T47D (cell line): ENCODE results near the gene SLC5A9.

Source experiments
- DNase-seq, 2 experiments: peaks; one replicate each; pipeline versions ENCODE4 v3.0.0 to v3.0.0-alpha.2; 2011 to 2012; ENCODE audit warnings: low read depth in 1 of 2, low spot score in 1 of 2
- JUND ChIP-seq: IDR thresholded peaks from 2 replicates; pipeline ENCODE4 v1.6.1; 2012; ENCODE audit warnings: low read depth
- in situ Hi-C: cut with HindIII; loops from 2 replicates; pipeline ENCODE4 v1.10.0; 2016; ENCODE audit warnings: low sequenced_read_pairs, low pct_unique_long_range_greater_than_20kb

SLC5A9 gene

GRCh38 chr1:48232722-48233121 is 10.2 kb downstream of the SLC5A9 start:
- DNase-seq: no peak
- in situ Hi-C loops: no loop called here
- no peak for TF ChIP-seq JUND

- DNase-seq: no peak
- no peak for TF ChIP-seq JUND
- in situ Hi-C loops: no loop called here
Measured at GRCh38 chr1:48233666-48234485, 11.4 kb downstream of the SLC5A9 start.

- DNase-seq: no peak
- no peak for TF ChIP-seq JUND
- in situ Hi-C loops: no loop called here
Measured at GRCh38 chr1:48235652-48236051, 13.1 kb downstream of the SLC5A9 start.

- in situ Hi-C loops: no loop called here
- DNase-seq: peak; percentile 33 to 61
- no peak for TF ChIP-seq JUND
Measured at GRCh38 chr1:48236716-48237470, 14.4 kb downstream of the SLC5A9 start.

- TF ChIP-seq JUND: no peak
- no peak for DNase-seq
- in situ Hi-C loops: no loop called here
Measured at GRCh38 chr1:48242141-48242736, 19.7 kb downstream of the SLC5A9 start.

- no peak for DNase-seq
- in situ Hi-C loops: no loop called here
- TF ChIP-seq JUND: no peak
Measured at GRCh38 chr1:48245106-48245505, 22.6 kb downstream of the SLC5A9 start.

- in situ Hi-C loops: no loop called here
- no peak for TF ChIP-seq JUND
- DNase-seq: peak; percentile 2 to 86
Measured at GRCh38 chr1:48246727-48247126, 24.2 kb downstream of the SLC5A9 start.

GRCh38 chr1:48248356-48248755 is 25.8 kb downstream of the SLC5A9 start:
- TF ChIP-seq JUND: no peak
- DNase-seq: no peak
- in situ Hi-C loops: no loop called here

- DNase-seq: no peak
- no peak for TF ChIP-seq JUND
- in situ Hi-C loops: no loop called here
Measured at GRCh38 chr1:48249868-48250267, 27.4 kb downstream of the SLC5A9 start.

GRCh38 chr1:48250572-48250971 is 28.1 kb downstream of the SLC5A9 start:
- DNase-seq: no peak
- in situ Hi-C loops: no loop called here
- no peak for TF ChIP-seq JUND

- TF ChIP-seq JUND: no peak
- in situ Hi-C loops: no loop called here
- no peak for DNase-seq
Measured at GRCh38 chr1:48251323-48251722, 28.8 kb downstream of the SLC5A9 start.

GRCh38 chr1:48251821-48252220 is 29.3 kb downstream of the SLC5A9 start:
- in situ Hi-C loops: no loop called here
- DNase-seq: no peak
- TF ChIP-seq JUND: no peak

- TF ChIP-seq JUND: no peak
- no peak for DNase-seq
- in situ Hi-C loops: no loop called here
Measured at GRCh38 chr1:48254254-48254653, 31.7 kb downstream of the SLC5A9 start.
